ENCODE data around the gene MAFF.
A peak's percentile ranks its signal among the peaks of the same experiment; 100 is the strongest.

Gene MAFF

GRCh38 chr22:38165922-38166593, 35.7 kb upstream of the MAFF start:
- no peak overlapping the region for H3K4me3 ChIP-seq (ENCODE audit: low read length)
- DNase-seq (ENCODE audit: low read depth) = no peak
- TF ChIP-seq CTCF (conservative IDR thresholded peaks at IDR 0.05; ENCODE audit: low read length) = no peak

- DNase-seq (ENCODE audit: low read depth) = no peak
- no peak overlapping the region for H3K4me3 ChIP-seq (ENCODE audit: low read length)
- TF ChIP-seq CTCF (conservative IDR thresholded peaks at IDR 0.05; ENCODE audit: low read length) = no peak
Measured at GRCh38 chr22:38167988-38168407, 33.8 kb upstream of the MAFF start.

- H3K4me3 ChIP-seq (ENCODE audit: low read length) = no peak overlapping the region
- no peak for TF ChIP-seq CTCF (conservative IDR thresholded peaks at IDR 0.05; ENCODE audit: low read length)
- DNase-seq (ENCODE audit: low read depth) = no peak
Measured at GRCh38 chr22:38169116-38169515, 32.7 kb upstream of the MAFF start.

GRCh38 chr22:38170469-38170868, 31.3 kb upstream of the MAFF start:
- no peak for DNase-seq (ENCODE audit: low read depth)
- H3K4me3 ChIP-seq (ENCODE audit: low read length) = no peak overlapping the region
- TF ChIP-seq CTCF (conservative IDR thresholded peaks at IDR 0.05; ENCODE audit: low read length) = no peak

- TF ChIP-seq CTCF (conservative IDR thresholded peaks at IDR 0.05; ENCODE audit: low read length) = no peak
- no peak overlapping the region for H3K4me3 ChIP-seq (ENCODE audit: low read length)
- DNase-seq (ENCODE audit: low read depth) = no peak
Measured at GRCh38 chr22:38171927-38172831, 29.6 kb upstream of the MAFF start.

- H3K4me3 ChIP-seq (ENCODE audit: low read length) = no peak overlapping the region
- TF ChIP-seq CTCF (conservative IDR thresholded peaks at IDR 0.05; ENCODE audit: low read length) = no peak
- DNase-seq (ENCODE audit: low read depth) = peak; percentile 40
Measured at GRCh38 chr22:38172832-38173640, 28.8 kb upstream of the MAFF start.

Measured in AG10803 (cell line).